Measurements from ENCODE around the gene FGF22.

FGF22 gene

GRCh38 chr19:633786-634639 is 5.7 kb upstream of the FGF22 start:
- peak overlapping the region; percentile 86 to 87 for H3K4me3 ChIP-seq
- no peaks in the 10 kb centered on the region for H3K27me3 ChIP-seq
- peaks cover 8 to 22% (median 19%) of the 10 kb centered on the region in 3 donors for H3K36me3 ChIP-seq
- DNase-seq: no peak
- no peaks in the 10 kb centered on the region for H3K9me3 ChIP-seq
- TF ChIP-seq CTCF (IDR thresholded peaks at IDR 0.05): no peak
- peaks cover 0 to 35% (median 27%) of the 10 kb centered on the region in 4 donors for H3K4me1 ChIP-seq
- H3K27ac ChIP-seq: peak overlapping the region; percentile 39 to 75
- intact Hi-C loops (cut with DNase I; ENCODE audit: low total_unique reads): no loop called here

GRCh38 chr19:634975-635652 is 4.6 kb upstream of the FGF22 start:
- peaks cover 0 to 11% (median 8%) of the 10 kb centered on the region in 3 donors for H3K36me3 ChIP-seq
- intact Hi-C loops (cut with DNase I; ENCODE audit: low total_unique reads): no loop called here
- no peak for TF ChIP-seq CTCF (IDR thresholded peaks at IDR 0.05)
- DNase-seq: no peak
- no peaks in the 10 kb centered on the region for H3K9me3 ChIP-seq
- H3K27ac ChIP-seq: no peak overlapping the region
- H3K27me3 ChIP-seq: no peaks in the 10 kb centered on the region
- H3K4me3 ChIP-seq: no peak overlapping the region
- peaks cover 0 to 44% (median 32%) of the 10 kb centered on the region in 4 donors for H3K4me1 ChIP-seq

DNA sequence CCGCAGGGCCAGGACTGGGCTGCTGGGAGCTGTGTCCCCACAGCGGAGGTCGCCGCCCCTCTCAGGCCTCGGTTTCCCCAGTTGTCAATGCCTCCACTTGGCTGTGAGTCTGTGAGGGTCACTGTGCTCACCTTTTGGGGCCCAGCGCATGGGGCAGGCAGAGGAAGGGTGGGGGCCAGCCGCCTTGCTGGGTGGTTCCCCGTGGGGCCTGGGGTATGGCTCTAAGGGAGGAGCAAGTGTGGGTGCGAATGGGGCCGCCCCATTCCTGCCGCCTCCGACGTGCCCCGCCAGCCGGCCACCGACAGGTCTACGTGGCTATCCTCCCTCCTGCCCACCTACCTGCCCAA is 800 bp upstream of the FGF22 start:
- no peak for TF ChIP-seq CTCF (IDR thresholded peaks at IDR 0.05)
- Histone ChIP-seq H3K27ac (peak overlapping the region; percentile 68 to 71), H3K27me3 (no peaks in the 10 kb centered on the region), H3K4me1 (peaks cover 0 to 34% (median 20%) of the 10 kb centered on the region in 4 donors), H3K4me3 (peak overlapping the region; percentile 52 to 67), H3K9me3 (no peaks in the 10 kb centered on the region), H3K36me3 (no peaks in the 10 kb centered on the region)
- DNase-seq: no peak
- intact Hi-C loops (cut with DNase I; ENCODE audit: low total_unique reads): no loop called here

GRCh38 chr19:640161-640558 is 481 bp downstream of the FGF22 start:
- no peak for TF ChIP-seq CTCF (IDR thresholded peaks at IDR 0.05)
- H3K4me1 ChIP-seq: peaks cover 0 to 21% (median 12%) of the 10 kb centered on the region in 4 donors
- H3K27ac ChIP-seq: peak overlapping the region; percentile 61 to 71
- H3K36me3 ChIP-seq: peaks cover 0 to 8% (median 3%) of the 10 kb centered on the region in 3 donors
- H3K27me3 ChIP-seq: no peaks in the 10 kb centered on the region
- peak overlapping the region; percentile 52 to 67 for H3K4me3 ChIP-seq
- no peaks in the 10 kb centered on the region for H3K9me3 ChIP-seq
- intact Hi-C loops (cut with DNase I; ENCODE audit: low total_unique reads): no loop called here
- DNase-seq: no peak

DNA sequence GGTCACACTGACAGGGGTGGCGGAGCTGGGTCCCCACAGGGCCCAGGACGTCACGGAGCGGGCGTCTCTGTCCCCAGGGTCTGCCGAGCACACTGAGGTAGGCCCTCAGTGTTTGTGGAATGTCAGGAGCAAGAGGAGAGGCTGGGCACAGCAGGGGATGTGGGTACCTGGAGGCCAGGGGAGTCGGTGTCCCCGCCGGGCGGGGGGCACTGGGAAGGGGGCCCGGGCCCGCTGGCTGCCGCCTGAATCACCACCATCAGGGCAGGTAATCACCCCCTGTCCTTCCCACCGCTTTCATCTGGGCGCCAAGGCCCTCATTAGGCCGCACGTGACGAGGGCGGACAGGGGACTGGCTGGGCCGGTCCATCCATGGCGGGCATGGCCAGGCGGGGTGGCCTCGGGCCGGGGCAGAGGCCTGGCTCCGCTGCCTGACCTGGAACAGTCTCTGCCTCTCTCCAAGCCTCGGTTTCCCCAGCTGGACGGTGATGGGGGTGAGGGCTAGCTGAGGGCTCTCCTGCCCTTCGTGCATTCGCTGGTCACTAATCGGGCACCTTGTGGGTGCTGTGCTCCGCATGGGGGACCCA is 1.0 kb downstream of the FGF22 start:
- intact Hi-C loops (cut with DNase I; ENCODE audit: low total_unique reads): no loop called here
- no peak for TF ChIP-seq CTCF (IDR thresholded peaks at IDR 0.05)
- Histone ChIP-seq H3K36me3 (peaks cover 0 to 12% (median 5%) of the 10 kb centered on the region in 3 donors), H3K27ac (peak overlapping the region in 1 of 2 donors; percentile 61), H3K9me3 (no peaks in the 10 kb centered on the region), H3K4me1 (peaks cover 0 to 21% (median 12%) of the 10 kb centered on the region in 4 donors), H3K4me3 (peak overlapping the region in 1 of 2 donors; percentile 52), H3K27me3 (no peaks in the 10 kb centered on the region)
- no peak for DNase-seq

Measured in tibial artery (tissue), 4 donors.